ENCODE results near the gene EHD1.

DNA sequence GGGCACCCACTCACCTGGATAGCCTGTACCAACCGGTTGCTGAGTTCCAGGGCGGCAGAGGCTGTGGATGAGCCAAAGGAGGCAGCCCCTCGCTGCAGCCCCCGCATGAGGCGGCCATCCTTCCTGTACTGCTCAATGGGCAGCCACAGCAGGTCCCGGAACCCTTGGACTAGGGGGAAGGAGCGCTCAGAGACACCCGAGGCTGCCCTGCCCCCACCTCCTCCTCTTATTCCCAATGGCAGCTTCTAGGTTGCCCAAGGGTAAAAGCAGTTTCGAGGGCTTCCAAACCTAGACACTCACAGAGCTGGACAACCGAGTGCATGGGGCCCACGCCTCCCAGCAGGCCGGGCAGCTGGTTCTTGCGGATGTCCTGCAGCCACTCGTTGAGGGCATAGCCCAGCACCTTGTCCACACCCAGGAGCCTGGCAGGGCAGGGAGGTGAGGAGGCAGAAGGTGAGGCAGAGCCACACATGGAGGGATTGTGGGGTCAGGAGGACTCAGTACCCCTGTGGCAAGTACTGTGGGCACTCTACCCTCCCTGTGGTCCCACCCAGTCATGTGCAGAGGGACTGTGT lies 18.1 kb upstream of the EHD1 start:
- TF ChIP-seq, protein P1, sequence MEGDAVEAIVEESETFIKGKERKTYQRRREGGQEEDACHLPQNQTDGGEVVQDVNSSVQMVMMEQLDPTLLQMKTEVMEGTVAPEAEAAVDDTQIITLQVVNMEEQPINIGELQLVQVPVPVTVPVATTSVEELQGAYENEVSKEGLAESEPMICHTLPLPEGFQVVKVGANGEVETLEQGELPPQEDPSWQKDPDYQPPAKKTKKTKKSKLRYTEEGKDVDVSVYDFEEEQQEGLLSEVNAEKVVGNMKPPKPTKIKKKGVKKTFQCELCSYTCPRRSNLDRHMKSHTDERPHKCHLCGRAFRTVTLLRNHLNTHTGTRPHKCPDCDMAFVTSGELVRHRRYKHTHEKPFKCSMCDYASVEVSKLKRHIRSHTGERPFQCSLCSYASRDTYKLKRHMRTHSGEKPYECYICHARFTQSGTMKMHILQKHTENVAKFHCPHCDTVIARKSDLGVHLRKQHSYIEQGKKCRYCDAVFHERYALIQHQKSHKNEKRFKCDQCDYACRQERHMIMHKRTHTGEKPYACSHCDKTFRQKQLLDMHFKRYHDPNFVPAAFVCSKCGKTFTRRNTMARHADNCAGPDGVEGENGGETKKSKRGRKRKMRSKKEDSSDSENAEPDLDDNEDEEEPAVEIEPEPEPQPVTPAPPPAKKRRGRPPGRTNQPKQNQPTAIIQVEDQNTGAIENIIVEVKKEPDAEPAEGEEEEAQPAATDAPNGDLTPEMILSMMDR (IDR thresholded peaks at IDR 0.05): no peak
- TF ChIP-seq POLR2A (IDR thresholded peaks at IDR 0.05): no peak

All from thyroid gland (tissue), 4 donors.